ENCODE data around the gene TAF1C.

GRCh38 chr16:84155226-84155625, 31.6 kb downstream of the TAF1C start:
- TF ChIP-seq CTCF (IDR thresholded peaks at IDR 0.05) = no peak
- no peak for TF ChIP-seq POLR2A (IDR thresholded peaks at IDR 0.05)

All from heart left ventricle (tissue), 13 donors.